ENCODE data around the gene CHDH. TPM values are rescaled to one million over a fixed set of nuclear protein-coding genes. Genes with fewer than 3 reads are reported as not detected.

CHDH gene
- total and polyA plus RNA-seq, 9 donors: 0.85 to 7.0 (median 4.1) TPM

GRCh38 chr3:53795176-53795575 lies 51.0 kb downstream of the CHDH start:
- Histone ChIP-seq H3K4me1 (ENCODE audit: insufficient read depth) (no peaks in the 10 kb centered on the region), H3K9me3 (no peaks in the 10 kb centered on the region), H3K27ac (no peak overlapping the region), H3K36me3 (no peaks in the 10 kb centered on the region), H3K4me3 (no peak overlapping the region), H3K27me3 (no peaks in the 10 kb centered on the region)
- DNase-seq: no peak
- TF ChIP-seq POLR2A (IDR thresholded peaks at IDR 0.05) (no peak), EP300 (IDR thresholded peaks at IDR 0.05) (no peak), CTCF (IDR thresholded peaks at IDR 0.05) (no peak)
- intact Hi-C loops (cut with DNase I): no loop called here
- 65 to 74% (median 73%) methylated on average over 3 of the region's 3 CpGs for WGBS, 3 donors

DNA sequence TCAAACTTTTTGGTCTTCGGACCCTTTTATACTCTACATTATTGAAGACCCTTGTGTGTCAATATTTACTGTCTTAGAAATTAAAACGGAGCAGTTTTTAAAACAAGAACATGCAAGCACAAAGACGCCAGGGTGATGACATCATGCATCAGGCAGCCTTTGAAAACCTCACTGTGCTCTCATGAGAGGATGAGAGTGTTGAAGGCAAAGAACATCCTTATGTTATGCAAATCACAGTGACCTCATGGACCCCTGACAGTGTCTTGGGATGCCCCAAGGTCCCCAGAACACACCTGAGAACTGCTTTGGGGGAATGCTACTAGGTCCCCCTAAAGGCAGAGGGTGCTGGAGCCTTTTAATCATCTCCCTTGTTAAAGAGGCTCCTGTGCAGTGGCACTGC lies 51.6 kb downstream of the CHDH start:
- WGBS, 3 donors: 50 to 59% (median 56%) methylated on average over 3 of the region's 3 CpGs

GRCh38 chr3:53792866-53793265 lies 53.4 kb downstream of the CHDH start:
- H3K36me3 ChIP-seq: no peaks in the 10 kb centered on the region
- no peaks in the 10 kb centered on the region for H3K9me3 ChIP-seq
- WGBS, 3 donors: 84 to 100% (median 91%) methylated on average over 3 of the region's 3 CpGs
- H3K27me3 ChIP-seq: no peaks in the 10 kb centered on the region
- H3K4me1 ChIP-seq (ENCODE audit: insufficient read depth): no peaks in the 10 kb centered on the region
- intact Hi-C loops (cut with DNase I): no loop called here
- TF ChIP-seq POLR2A (IDR thresholded peaks at IDR 0.05): no peak
- no peak for TF ChIP-seq CTCF (IDR thresholded peaks at IDR 0.05)
- TF ChIP-seq EP300 (IDR thresholded peaks at IDR 0.05): no peak
- H3K27ac ChIP-seq: no peak overlapping the region
- no peak for DNase-seq
- no peak overlapping the region for H3K4me3 ChIP-seq

More for the DNA sequence above, 51.6 kb downstream of the CHDH start:
- intact Hi-C loops (cut with DNase I): no loop called here
- H3K27ac ChIP-seq: no peak overlapping the region
- H3K4me3 ChIP-seq: no peak overlapping the region
- no peak for TF ChIP-seq EP300 (IDR thresholded peaks at IDR 0.05)
- no peak for TF ChIP-seq CTCF (IDR thresholded peaks at IDR 0.05)
- TF ChIP-seq POLR2A (IDR thresholded peaks at IDR 0.05): no peak
- H3K36me3 ChIP-seq: no peaks in the 10 kb centered on the region
- H3K9me3 ChIP-seq: no peaks in the 10 kb centered on the region
- no peaks in the 10 kb centered on the region for H3K4me1 ChIP-seq (ENCODE audit: insufficient read depth)
- no peaks in the 10 kb centered on the region for H3K27me3 ChIP-seq
- DNase-seq: no peak

- intact Hi-C loops (cut with DNase I): no loop called here
- Histone ChIP-seq H3K27ac (no peak overlapping the region), H3K4me1 (ENCODE audit: insufficient read depth) (no peaks in the 10 kb centered on the region), H3K27me3 (no peaks in the 10 kb centered on the region), H3K9me3 (no peaks in the 10 kb centered on the region), H3K4me3 (no peak overlapping the region), H3K36me3 (no peaks in the 10 kb centered on the region)
- DNase-seq: no peak
- TF ChIP-seq POLR2A (IDR thresholded peaks at IDR 0.05) (no peak), CTCF (IDR thresholded peaks at IDR 0.05) (no peak)
- WGBS, 3 donors: 86 to 87% (median 87%) methylated on average over 7 of the region's 7 CpGs
Measured at GRCh38 chr3:53791317-53791716, 54.9 kb downstream of the CHDH start.

DNA sequence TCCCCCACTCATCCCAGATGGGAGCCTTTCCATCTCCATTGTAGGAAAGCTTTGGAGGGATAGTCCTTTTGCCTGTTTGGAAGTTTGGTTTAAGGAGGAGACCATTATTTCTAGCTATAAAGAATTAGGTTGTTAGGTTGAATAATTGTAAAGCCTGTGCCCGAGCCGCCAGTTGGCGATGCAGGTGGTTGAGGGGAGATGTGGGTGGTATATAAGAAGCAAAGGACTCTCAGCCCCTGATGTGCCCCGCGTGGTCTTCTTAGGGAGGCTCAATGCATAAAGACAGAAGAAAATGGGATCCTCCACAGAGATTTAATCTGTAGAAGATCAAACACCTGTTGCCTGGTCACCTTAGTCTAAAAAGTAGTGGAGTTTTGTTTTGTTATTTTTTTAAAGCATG lies 55.7 kb downstream of the CHDH start:
- 92 to 96% (median 94%) methylated on average over 5 of the region's 5 CpGs for WGBS, 3 donors
- TF ChIP-seq CTCF (IDR thresholded peaks at IDR 0.05) (no peak), POLR2A (IDR thresholded peaks at IDR 0.05) (no peak), EP300 (IDR thresholded peaks at IDR 0.05) (no peak)
- H3K27me3 ChIP-seq: no peaks in the 10 kb centered on the region
- H3K9me3 ChIP-seq: no peaks in the 10 kb centered on the region
- H3K4me1 ChIP-seq (ENCODE audit: insufficient read depth): no peaks in the 10 kb centered on the region
- H3K36me3 ChIP-seq: no peaks in the 10 kb centered on the region
- H3K27ac ChIP-seq: no peak overlapping the region
- H3K4me3 ChIP-seq: no peak overlapping the region
- no peak for DNase-seq
- intact Hi-C loops (cut with DNase I): no loop called here
